Uterus (tissue), 4 donors: ENCODE results near the gene C17orf100. TPM values are rescaled to one million over a fixed set of nuclear protein-coding genes. Genes with fewer than 3 reads are reported as not detected.

ENCODE experiments used
- DNase-seq, 2 donors: peaks; one replicate each; pipeline ENCODE4 v3.0.0-alpha.2; 2019 to 2020
- H3K27ac ChIP-seq, 2 donors: fragments of 200-600 bp; sonication (generic); 1 replicate in 1 of 2; 2 replicates in 1 of 2; pipeline ENCODE4 v1.5.1; 2016 to 2018
- H3K27me3 ChIP-seq, 2 donors: fragments of 200-600 bp; sonication (generic); one replicate each; pipeline ENCODE4 v1.5.1; 2018 to 2019; ENCODE audit warnings: control low read depth in 1 of 2
- H3K36me3 ChIP-seq, 2 donors: fragments of 200-600 bp; sonication (generic); one replicate each; pipeline ENCODE4 v1.5.1; 2019; ENCODE audit warnings: control low read depth in 1 of 2
- H3K4me1 ChIP-seq, 2 donors: fragments of 200-600 bp; sonication (generic); one replicate each; pipeline ENCODE4 v1.5.1; 2018 to 2019; ENCODE audit warnings: control low read depth in 1 of 2
- H3K4me3 ChIP-seq, 2 donors: fragments of 200-600 bp; sonication (generic); 1 replicate in 1 of 2; 2 replicates in 1 of 2; pipeline ENCODE4 v1.5.1; 2018 to 2019; ENCODE audit warnings: mild to moderate bottlenecking in 1 of 2
- H3K9me3 ChIP-seq, 2 donors: fragments of 200-600 bp; sonication (generic); one replicate each; pipeline ENCODE4 v1.5.1; 2019; ENCODE audit warnings: control low read depth in 1 of 2
- POLR2A ChIP-seq, 2 donors: fragments of 450-650 bp; IDR thresholded peaks; one replicate each; pipeline ENCODE4 v1.6.1; 2016; ENCODE audit warnings: antibody characterized with exemption in 2 of 2, mild to moderate bottlenecking in 1 of 2, moderate library complexity in 1 of 2
- intact Hi-C: fragments of 100-400 bp; cut with DNase I; formaldehyde crosslinking; loops from one replicate; pipeline ENCODE4 v1.15.1; 2023; ENCODE audit warnings: low total_unique reads
- total RNA-seq, 4 donors: library from RNA; depleted of rRNA in 3 of 4; stranded (reverse); fragments of >200 nt in 3 of 4; gene quantifications; one replicate each; pipeline versions ENCODE4 v1.1.0 to v1.2.4, GENCODE V29; 2014 to 2023
- TF ChIP-seq, protein P1 (sequence below), 4 experiments: fragments of 200-600 bp in 2 of 4; fragments of 450-650 bp in 2 of 4; sonication (generic) in 2 of 4; IDR thresholded peaks; one replicate each; pipeline ENCODE4 v1.5.1; 2016 to 2019; ENCODE audit warnings: antibody characterized with exemption in 4 of 4, mild to moderate bottlenecking in 2 of 4, moderate library complexity in 1 of 4
- donor health status: DM: yes; HTN: yes; CAD: no.

Gene C17orf100
- total RNA-seq, 4 donors from 2014 or later: 0.26 to 3.2 (median 1.3) TPM

- no peak for DNase-seq
- intact Hi-C loops: no loop called here
- TF ChIP-seq, protein P1, sequence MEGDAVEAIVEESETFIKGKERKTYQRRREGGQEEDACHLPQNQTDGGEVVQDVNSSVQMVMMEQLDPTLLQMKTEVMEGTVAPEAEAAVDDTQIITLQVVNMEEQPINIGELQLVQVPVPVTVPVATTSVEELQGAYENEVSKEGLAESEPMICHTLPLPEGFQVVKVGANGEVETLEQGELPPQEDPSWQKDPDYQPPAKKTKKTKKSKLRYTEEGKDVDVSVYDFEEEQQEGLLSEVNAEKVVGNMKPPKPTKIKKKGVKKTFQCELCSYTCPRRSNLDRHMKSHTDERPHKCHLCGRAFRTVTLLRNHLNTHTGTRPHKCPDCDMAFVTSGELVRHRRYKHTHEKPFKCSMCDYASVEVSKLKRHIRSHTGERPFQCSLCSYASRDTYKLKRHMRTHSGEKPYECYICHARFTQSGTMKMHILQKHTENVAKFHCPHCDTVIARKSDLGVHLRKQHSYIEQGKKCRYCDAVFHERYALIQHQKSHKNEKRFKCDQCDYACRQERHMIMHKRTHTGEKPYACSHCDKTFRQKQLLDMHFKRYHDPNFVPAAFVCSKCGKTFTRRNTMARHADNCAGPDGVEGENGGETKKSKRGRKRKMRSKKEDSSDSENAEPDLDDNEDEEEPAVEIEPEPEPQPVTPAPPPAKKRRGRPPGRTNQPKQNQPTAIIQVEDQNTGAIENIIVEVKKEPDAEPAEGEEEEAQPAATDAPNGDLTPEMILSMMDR (IDR thresholded peaks at IDR 0.05): no peak
- TF ChIP-seq POLR2A (IDR thresholded peaks at IDR 0.05): no peak
- Histone ChIP-seq H3K27ac (no peak overlapping the region), H3K9me3 (no peaks in the 10 kb centered on the region), H3K4me1 (no peaks in the 10 kb centered on the region), H3K27me3 (peaks cover 0 to 4% of the 10 kb centered on the region in 2 donors), H3K36me3 (no peaks in the 10 kb centered on the region), H3K4me3 (no peak overlapping the region)
These were observed 23.8 kb downstream of the C17orf100 start for GRCh38 chr17:6675201-6675825.

DNA sequence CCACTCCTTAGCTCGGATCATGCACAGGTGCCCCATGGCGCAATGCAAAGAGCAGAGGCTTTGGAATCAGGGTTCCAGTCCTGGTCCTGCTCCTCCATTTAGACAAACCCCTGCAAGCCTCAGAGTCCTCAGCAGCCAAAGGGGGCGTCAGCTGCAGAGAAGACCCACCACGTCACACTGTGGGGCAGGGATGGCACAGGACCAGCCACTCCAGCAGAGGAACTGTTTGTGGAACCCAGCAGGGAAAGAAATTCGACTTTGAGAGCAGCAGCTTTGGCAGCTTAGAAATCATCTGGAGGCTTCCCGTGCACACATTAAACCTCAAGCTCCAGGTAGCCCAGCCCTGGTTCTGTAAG lies 25.2 kb downstream of the C17orf100 start:
- no peak overlapping the region for H3K4me3 ChIP-seq
- TF ChIP-seq POLR2A (IDR thresholded peaks at IDR 0.05): no peak
- TF ChIP-seq, protein P1 (IDR thresholded peaks at IDR 0.05): no peak
- H3K36me3 ChIP-seq: no peaks in the 10 kb centered on the region
- intact Hi-C loops: no loop called here
- DNase-seq: no peak
- peaks cover 0 to 4% of the 10 kb centered on the region in 2 donors for H3K27me3 ChIP-seq
- no peak overlapping the region for H3K27ac ChIP-seq
- no peaks in the 10 kb centered on the region for H3K9me3 ChIP-seq
- no peaks in the 10 kb centered on the region for H3K4me1 ChIP-seq

GRCh38 chr17:6677158-6677831 lies 25.7 kb downstream of the C17orf100 start:
- H3K27ac ChIP-seq: no peak overlapping the region
- H3K9me3 ChIP-seq: no peaks in the 10 kb centered on the region
- no peak for DNase-seq
- no peak overlapping the region for H3K4me3 ChIP-seq
- no peaks in the 10 kb centered on the region for H3K36me3 ChIP-seq
- no peaks in the 10 kb centered on the region for H3K4me1 ChIP-seq
- TF ChIP-seq POLR2A (IDR thresholded peaks at IDR 0.05): no peak
- TF ChIP-seq, protein P1 (IDR thresholded peaks at IDR 0.05): no peak
- H3K27me3 ChIP-seq: peaks cover 0 to 4% of the 10 kb centered on the region in 2 donors
- intact Hi-C loops: no loop called here

- Histone ChIP-seq H3K27ac (no peak overlapping the region), H3K9me3 (no peaks in the 10 kb centered on the region), H3K4me1 (no peaks in the 10 kb centered on the region), H3K4me3 (no peak overlapping the region), H3K27me3 (peaks cover 0 to 4% of the 10 kb centered on the region in 2 donors), H3K36me3 (no peaks in the 10 kb centered on the region)
- DNase-seq: no peak
- intact Hi-C loops: no loop called here
- TF ChIP-seq, protein P1 (IDR thresholded peaks at IDR 0.05): no peak
- no peak for TF ChIP-seq POLR2A (IDR thresholded peaks at IDR 0.05)
These were observed 26.4 kb downstream of the C17orf100 start for GRCh38 chr17:6677946-6678345.

DNA sequence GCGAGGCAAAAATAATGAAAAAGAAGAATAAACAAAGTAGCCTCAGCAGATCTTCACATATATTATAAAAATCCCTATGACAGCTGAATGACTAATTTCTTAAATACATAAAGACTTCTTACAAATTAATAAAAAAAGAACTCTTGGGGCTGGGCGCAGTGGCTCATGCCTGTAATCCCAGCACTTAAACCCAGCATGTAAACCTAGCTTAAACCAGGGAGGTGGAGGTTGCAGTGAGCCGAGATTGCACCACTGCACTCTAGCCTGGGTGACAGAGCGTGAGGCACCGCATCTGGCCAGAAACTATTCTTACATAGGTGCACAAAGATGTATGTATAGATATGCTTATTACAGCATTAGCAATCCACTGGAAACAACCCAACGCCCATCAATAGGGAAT lies 27.7 kb downstream of the C17orf100 start:
- Histone ChIP-seq H3K27ac (no peak overlapping the region), H3K4me3 (no peak overlapping the region), H3K27me3 (peaks cover 0 to 4% of the 10 kb centered on the region in 2 donors), H3K36me3 (no peaks in the 10 kb centered on the region), H3K4me1 (no peaks in the 10 kb centered on the region), H3K9me3 (no peaks in the 10 kb centered on the region)
- no peak for TF ChIP-seq POLR2A (IDR thresholded peaks at IDR 0.05)
- TF ChIP-seq, protein P1 (IDR thresholded peaks at IDR 0.05): no peak
- DNase-seq: no peak
- intact Hi-C loops: no loop called here
